Spleen (tissue), 11 donors: ENCODE results near the gene RAD51B. TPM values are rescaled to one million over a fixed set of nuclear protein-coding genes. Genes with fewer than 3 reads are reported as not detected.

ENCODE experiments used
- DNase-seq: peaks from one replicate; pipeline ENCODE4 v3.0.0-alpha.2; 2020
- H3K27ac ChIP-seq, 8 donors: fragments of 200-600 bp; sonication (generic) in 7 of 8; 1 replicate in 4 of 8; 2 replicates in 4 of 8; pipeline versions ENCODE4 v1.5.0 to v1.8.0; 2016 to 2021; ENCODE audit warnings: inconsistent platforms in 4 of 8, mild to moderate bottlenecking in 4 of 8, moderate library complexity in 1 of 8
- H3K27me3 ChIP-seq, 7 donors: fragments of 200-600 bp; sonication (generic) in 6 of 7; replicated peaks in 1 of 7; 1 replicate in 4 of 7; 2 replicates in 3 of 7; pipeline versions ENCODE4 v1.5.0 to v1.8.0; 2016 to 2021; ENCODE audit warnings: inconsistent platforms in 3 of 7, mild to moderate bottlenecking in 1 of 7
- H3K36me3 ChIP-seq, 6 donors: fragments of 200-600 bp; sonication (generic) in 5 of 6; 1 replicate in 4 of 6; 2 replicates in 2 of 6; pipeline versions ENCODE4 v1.5.0 to v1.8.0; 2016 to 2021; ENCODE audit warnings: inconsistent platforms in 2 of 6
- H3K4me1 ChIP-seq, 6 donors: fragments of 200-600 bp; sonication (generic) in 5 of 6; 1 replicate in 3 of 6; 2 replicates in 3 of 6; pipeline versions ENCODE4 v1.5.0 to v1.8.0; 2016 to 2021; ENCODE audit warnings: inconsistent platforms in 3 of 6
- H3K4me3 ChIP-seq, 8 donors: fragments of 200-600 bp; sonication (generic) in 7 of 8; 1 replicate in 4 of 8; 2 replicates in 4 of 8; pipeline versions ENCODE4 v1.5.0 to v1.8.0; 2016 to 2021; ENCODE audit warnings: inconsistent platforms in 4 of 8, mild to moderate bottlenecking in 4 of 8, moderate library complexity in 2 of 8
- H3K9me3 ChIP-seq, 8 donors: fragments of 200-600 bp; sonication (generic) in 7 of 8; 1 replicate in 4 of 8; 2 replicates in 4 of 8; pipeline versions ENCODE4 v1.5.0 to v1.8.0; 2016 to 2021; ENCODE audit warnings: inconsistent platforms in 4 of 8
- CTCF ChIP-seq, 11 experiments: fragments of 200-600 bp in 7 of 11; fragments of 450-650 bp in 4 of 11; sonication (generic) in 4 of 11; IDR thresholded peaks in 8 of 11; conservative IDR thresholded peaks in 3 of 11; 1 replicate in 7 of 11; 2 replicates in 4 of 11; pipeline versions ENCODE4 v1.4.0 to v1.8.0; 2016 to 2021; ENCODE audit warnings: antibody characterized with exemption in 11 of 11, inconsistent platforms in 4 of 11, mild to moderate bottlenecking in 1 of 11
- POLR2A ChIP-seq, 3 donors: fragments of 450-650 bp; IDR thresholded peaks; one replicate each; pipeline ENCODE4 v1.5.1; 2017; ENCODE audit warnings: antibody characterized with exemption in 3 of 3, mild to moderate bottlenecking in 1 of 3
- POLR2AphosphoS5 ChIP-seq, 3 donors: sonication (generic); formaldehyde crosslinking; IDR thresholded peaks; one replicate each; pipeline ENCODE4 v1.5.1; 2017; ENCODE audit warnings: antibody characterized with exemption in 3 of 3
- WGBS, 5 donors: extraction: QIAGEN DNeasy Blood & Tissue Kit in 3 of 5; methylation state at CpG; one replicate each; pipeline versions ENCODE4 v1.1.5 to v1.1.7; 2013 to 2018; 5-methylcytosine and 5-hydroxymethylcytosine counted together
- intact Hi-C: fragments of 100-400 bp; cut with DNase I; formaldehyde crosslinking; loops from one replicate; pipeline ENCODE4 v1.15.0; 2023; ENCODE audit warnings: low total_unique reads
- polyA plus RNA-seq, 3 donors: library from polyadenylated mRNA; stranded (reverse); fragments of 200-250 nt; gene quantifications; one replicate each; pipeline ENCODE4 v1.2.1, GENCODE V29; 2013
- total RNA-seq, 7 donors: library from RNA; depleted of rRNA in 3 of 7; stranded (reverse); fragments of >200 nt in 3 of 7; fragmentation: NEBNext Ultra II Directional in 4 of 7; extraction: Animal tissue kit (Norgen Biotek cat#: 25700) in 4 of 7; gene quantifications; one replicate each; pipeline versions ENCODE4 v1.1.0 to v1.2.1, GENCODE V29; 2016 to 2021
- donor health status: healthy with polysubstance abuse.
- donor health status: DM: no; HTN: no; CAD: no; lungs with moderate emphysema.
- donor health status: DM: no; HTN: no; CAD: no.
- donor health status: Bipolar disorder and iron deficiency.
- donor health status: healthy.
- donor health status: DM: no; HTN: no; CAD: no.
- donor health status: DM: yes; HTN: yes; CAD: no.

The RAD51B gene
- total and polyA plus RNA-seq, 10 donors, result 4.2 to 43.7 (median 29.8) TPM

DNA sequence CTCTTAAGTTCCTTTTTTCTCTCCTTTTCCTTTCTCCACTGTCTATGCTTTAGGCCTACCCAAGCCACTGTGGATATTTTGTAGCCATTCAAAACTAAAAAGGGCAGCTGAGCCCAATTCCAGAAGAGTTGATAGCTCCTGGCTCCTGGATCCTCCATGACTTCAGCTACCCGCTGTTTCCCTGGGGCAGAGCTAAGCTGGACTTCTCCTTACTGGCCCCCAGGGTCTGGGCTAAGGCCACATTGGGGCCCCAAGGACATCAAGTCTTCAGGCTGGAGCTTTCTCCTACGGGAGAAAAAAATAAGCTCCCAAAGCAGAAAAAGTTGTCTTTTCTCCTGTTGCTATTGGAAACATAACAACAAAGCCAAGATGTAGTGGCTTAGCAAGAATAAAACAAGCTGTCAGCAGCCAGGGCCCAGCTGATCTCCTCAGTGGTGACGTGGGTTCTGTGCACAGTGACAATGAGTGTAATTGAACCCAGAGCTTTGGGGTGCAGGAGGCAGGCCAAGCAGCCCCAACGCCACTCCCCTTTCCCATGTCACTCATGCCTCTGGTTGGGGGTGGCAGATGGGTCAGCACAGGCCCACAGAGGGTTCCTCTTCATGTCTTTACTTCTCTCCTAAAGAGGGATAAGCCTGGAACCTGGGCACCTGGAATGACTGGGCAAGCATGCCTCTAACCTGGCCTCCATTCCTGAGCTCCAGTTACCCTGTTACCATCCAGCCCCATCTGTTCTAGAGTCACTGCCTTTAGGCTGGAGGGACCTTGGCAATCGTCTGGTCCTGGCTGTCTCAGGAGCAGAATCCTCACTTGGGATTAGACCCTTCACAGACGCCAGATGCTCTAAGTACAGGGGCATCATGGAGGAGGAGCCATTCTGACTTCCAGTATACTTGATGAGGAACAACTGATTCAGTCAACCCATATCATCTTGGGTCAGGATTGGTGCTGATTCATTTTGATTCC is 802.1 kb downstream of the RAD51B start:
- H3K27me3 ChIP-seq, result no peaks in the 10 kb centered on the region
- peaks cover 2 to 24% (median 20%) of the 10 kb centered on the region in 8 donors for H3K9me3 ChIP-seq
- TF ChIP-seq CTCF (IDR thresholded peaks at IDR 0.05 in 8 of 11, conservative IDR thresholded peaks at IDR 0.05 in 3 of 11), result no peak
- no peak for TF ChIP-seq POLR2AphosphoS5 (IDR thresholded peaks at IDR 0.05)
- no peak for TF ChIP-seq POLR2A (IDR thresholded peaks at IDR 0.05)
- H3K27ac ChIP-seq, result peak overlapping the region in 1 of 8 donors; percentile 5
- intact Hi-C loops, result no loop called here
- no peak overlapping the region for H3K4me3 ChIP-seq
- no peak for DNase-seq
- H3K4me1 ChIP-seq, result peaks cover 0 to 7% (median 0%) of the 10 kb centered on the region in 6 donors
- no peaks in the 10 kb centered on the region for H3K36me3 ChIP-seq
- 68 to 89% (median 81%) methylated on average over 6 of the region's 6 CpGs for WGBS, 5 donors

- TF ChIP-seq POLR2AphosphoS5 (IDR thresholded peaks at IDR 0.05) (no peak), POLR2A (IDR thresholded peaks at IDR 0.05) (no peak), CTCF (IDR thresholded peaks at IDR 0.05 in 8 of 11, conservative IDR thresholded peaks at IDR 0.05 in 3 of 11) (no peak)
- Histone ChIP-seq H3K9me3 (peaks cover 0 to 13% (median 9%) of the 10 kb centered on the region in 8 donors), H3K27ac (no peak overlapping the region), H3K4me3 (no peak overlapping the region), H3K36me3 (no peaks in the 10 kb centered on the region), H3K27me3 (peaks cover 0 to under 1% (median 0%) of the 10 kb centered on the region in 7 donors), H3K4me1 (peaks cover 0 to 18% (median 6%) of the 10 kb centered on the region in 6 donors)
- 69 to 82% (median 76%) methylated on average over 5 of the region's 5 CpGs for WGBS, 5 donors
- no peak for DNase-seq
- intact Hi-C loops, result no loop called here
Measured at GRCh38 chr14:68622856-68623255, 803.3 kb downstream of the RAD51B start.

- peaks cover 0 to 8% (median 4%) of the 10 kb centered on the region in 8 donors for H3K9me3 ChIP-seq
- intact Hi-C loops, result no loop called here
- no peak for DNase-seq
- 92 to 100% (median 97%) methylated on average over 3 of the region's 3 CpGs for WGBS, 5 donors
- peaks cover 0 to 23% (median 9%) of the 10 kb centered on the region in 6 donors for H3K4me1 ChIP-seq
- TF ChIP-seq POLR2A (IDR thresholded peaks at IDR 0.05), result no peak
- no peak for TF ChIP-seq POLR2AphosphoS5 (IDR thresholded peaks at IDR 0.05)
- TF ChIP-seq CTCF (IDR thresholded peaks at IDR 0.05 in 8 of 11, conservative IDR thresholded peaks at IDR 0.05 in 3 of 11), result no peak
- H3K27ac ChIP-seq, result no peak overlapping the region
- peaks cover 0 to 5% (median 0%) of the 10 kb centered on the region in 7 donors for H3K27me3 ChIP-seq
- no peak overlapping the region for H3K4me3 ChIP-seq
- no peaks in the 10 kb centered on the region for H3K36me3 ChIP-seq
Measured at GRCh38 chr14:68623307-68623706, 803.7 kb downstream of the RAD51B start.

GRCh38 chr14:68623826-68624225 is 804.2 kb downstream of the RAD51B start:
- Histone ChIP-seq H3K36me3 (no peaks in the 10 kb centered on the region), H3K27me3 (peaks cover 0 to 8% (median 0%) of the 10 kb centered on the region in 7 donors), H3K4me1 (peaks cover 0 to 28% (median 14%) of the 10 kb centered on the region in 6 donors), H3K9me3 (peaks cover 0 to 3% (median under 1%) of the 10 kb centered on the region in 8 donors), H3K27ac (no peak overlapping the region), H3K4me3 (no peak overlapping the region)
- intact Hi-C loops, result no loop called here
- TF ChIP-seq POLR2A (IDR thresholded peaks at IDR 0.05), result no peak
- no peak for TF ChIP-seq CTCF (IDR thresholded peaks at IDR 0.05 in 8 of 11, conservative IDR thresholded peaks at IDR 0.05 in 3 of 11)
- TF ChIP-seq POLR2AphosphoS5 (IDR thresholded peaks at IDR 0.05), result no peak
- WGBS, 5 donors, result 74 to 85% (median 84%) methylated on average over 3 of the region's 3 CpGs
- no peak for DNase-seq
